ENCODE data around the gene BARD1. TPM values are rescaled to one million over a fixed set of nuclear protein-coding genes. Genes with fewer than 3 reads are reported as not detected.

The BARD1 gene
- total and polyA plus RNA-seq, 2 of the 13 experiments (the other 11 are each of a cell fraction or from before 2014, with no cell fraction given), result 5.3 to 30.4 TPM

DNA sequence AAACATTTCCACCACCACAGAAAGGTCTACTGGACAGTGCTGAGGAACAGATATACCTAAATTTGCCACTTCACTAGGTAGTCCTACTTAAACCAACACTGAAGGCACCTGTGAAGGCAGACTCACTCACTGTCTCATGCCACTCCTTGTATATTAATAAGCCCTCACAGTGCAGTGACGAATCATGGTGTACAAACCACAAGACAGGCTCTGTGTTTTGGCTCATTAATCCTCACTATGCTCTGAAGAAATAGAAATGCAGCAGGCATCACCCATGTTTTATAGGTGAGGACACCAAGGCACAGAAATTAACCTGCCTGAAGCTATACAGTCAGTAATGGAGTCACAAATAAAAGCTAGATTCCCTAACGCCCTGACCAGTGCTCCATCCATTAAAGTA lies 44.3 kb downstream of the BARD1 start:
- DNase-seq (ENCODE audit: low spot score) (no peak), ATAC-seq (no peak), FAIRE-seq (no peak)
- Histone ChIP-seq H3K4me2 (ENCODE audit: low read depth, low read length) (no peak overlapping the region), H3K9ac (ENCODE audit: insufficient read depth, low read depth, low read length) (no peak overlapping the region), H3K36me3 (replicated peaks in 1 of 2; ENCODE audit: control insufficient read depth in 1 of 2, insufficient read depth in 2 of 2, low read length in 2 of 2) (peaks cover 0 to 44% of the 10 kb centered on the region in 2 experiments; a peak in 2 of 5 replicates), H4K20me1 (ENCODE audit: insufficient read depth, low read length) (no peaks in the 10 kb centered on the region), H3K27me3 (ENCODE audit: control insufficient read depth in 1 of 2, insufficient read depth in 2 of 2, low read length in 2 of 2) (no peaks in the 10 kb centered on the region), H3K4me3 (replicated peaks in 1 of 3; ENCODE audit: insufficient read depth in 1 of 3, low read depth in 2 of 3, low read length in 3 of 3) (no peak overlapping the region), H3K9me3 (ENCODE audit: low read length) (no peaks in the 10 kb centered on the region), H2AFZ (ENCODE audit: low read length) (no peak overlapping the region), H3K27ac (ENCODE audit: extremely low read length, insufficient read depth, low read length) (no peak overlapping the region), H3K4me1 (ENCODE audit: insufficient read depth, low read length) (no peaks in the 10 kb centered on the region), H3K79me2 (ENCODE audit: insufficient read depth, low read length) (no peaks in the 10 kb centered on the region)
- intact Hi-C loops (cut with micrococcal nuclease; ENCODE audit: unreplicated experiment) (no loop called here), in situ Hi-C loops (cut with HindIII; ENCODE audit: extremely low pct_ligation_motif_present, low pct_unique_long_range_greater_than_20kb) (no loop called here)
- POLR2A ChIA-PET, result no interaction called here
- CTCF ChIA-PET (ENCODE audit: low intra/inter-chr PET ratio, low total read pairs), result no interaction called here
- WGBS (ENCODE audit: low lambda C conversion rate), result 98% methylated on average over 2 of the region's 2 CpGs
- no TSS peak for BruUV-seq (replicated peaks)
- TF ChIP-seq NAIF1 (CRISPR knock-in tag; IDR thresholded peaks at IDR 0.05; ENCODE audit: borderline replicate concordance) (no peak), ZC3H13 (CRISPR knock-in tag; IDR thresholded peaks at IDR 0.05) (no peak), ZNF557 (CRISPR knock-in tag; IDR thresholded peaks at IDR 0.05) (no peak), REXO4 (CRISPR knock-in tag; IDR thresholded peaks at IDR 0.05; ENCODE audit: borderline replicate concordance) (no peak), SP4 (CRISPR knock-in tag; IDR thresholded peaks at IDR 0.05) (no peak), ZNF274 (CRISPR knock-in tag; IDR thresholded peaks at IDR 0.05) (no peak)
- TF ChIP-seq, protein P1, sequence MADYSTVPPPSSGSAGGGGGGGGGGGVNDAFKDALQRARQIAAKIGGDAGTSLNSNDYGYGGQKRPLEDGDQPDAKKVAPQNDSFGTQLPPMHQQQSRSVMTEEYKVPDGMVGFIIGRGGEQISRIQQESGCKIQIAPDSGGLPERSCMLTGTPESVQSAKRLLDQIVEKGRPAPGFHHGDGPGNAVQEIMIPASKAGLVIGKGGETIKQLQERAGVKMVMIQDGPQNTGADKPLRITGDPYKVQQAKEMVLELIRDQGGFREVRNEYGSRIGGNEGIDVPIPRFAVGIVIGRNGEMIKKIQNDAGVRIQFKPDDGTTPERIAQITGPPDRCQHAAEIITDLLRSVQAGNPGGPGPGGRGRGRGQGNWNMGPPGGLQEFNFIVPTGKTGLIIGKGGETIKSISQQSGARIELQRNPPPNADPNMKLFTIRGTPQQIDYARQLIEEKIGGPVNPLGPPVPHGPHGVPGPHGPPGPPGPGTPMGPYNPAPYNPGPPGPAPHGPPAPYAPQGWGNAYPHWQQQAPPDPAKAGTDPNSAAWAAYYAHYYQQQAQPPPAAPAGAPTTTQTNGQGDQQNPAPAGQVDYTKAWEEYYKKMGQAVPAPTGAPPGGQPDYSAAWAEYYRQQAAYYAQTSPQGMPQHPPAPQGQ (CRISPR knock-in tag; IDR thresholded peaks at IDR 0.05; ENCODE audit: borderline replicate concordance), result no peak
- TF ChIP-seq, protein P2, sequence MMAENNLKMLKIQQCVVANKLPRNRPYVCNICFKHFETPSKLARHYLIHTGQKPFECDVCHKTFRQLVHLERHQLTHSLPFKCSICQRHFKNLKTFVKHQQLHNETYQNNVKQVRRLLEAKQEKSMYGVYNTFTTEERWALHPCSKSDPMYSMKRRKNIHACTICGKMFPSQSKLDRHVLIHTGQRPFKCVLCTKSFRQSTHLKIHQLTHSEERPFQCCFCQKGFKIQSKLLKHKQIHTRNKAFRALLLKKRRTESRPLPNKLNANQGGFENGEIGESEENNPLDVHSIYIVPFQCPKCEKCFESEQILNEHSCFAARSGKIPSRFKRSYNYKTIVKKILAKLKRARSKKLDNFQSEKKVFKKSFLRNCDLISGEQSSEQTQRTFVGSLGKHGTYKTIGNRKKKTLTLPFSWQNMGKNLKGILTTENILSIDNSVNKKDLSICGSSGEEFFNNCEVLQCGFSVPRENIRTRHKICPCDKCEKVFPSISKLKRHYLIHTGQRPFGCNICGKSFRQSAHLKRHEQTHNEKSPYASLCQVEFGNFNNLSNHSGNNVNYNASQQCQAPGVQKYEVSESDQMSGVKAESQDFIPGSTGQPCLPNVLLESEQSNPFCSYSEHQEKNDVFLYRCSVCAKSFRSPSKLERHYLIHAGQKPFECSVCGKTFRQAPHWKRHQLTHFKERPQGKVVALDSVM (CRISPR knock-in tag; IDR thresholded peaks at IDR 0.05), result no peak
- TF ChIP-seq, protein P3, sequence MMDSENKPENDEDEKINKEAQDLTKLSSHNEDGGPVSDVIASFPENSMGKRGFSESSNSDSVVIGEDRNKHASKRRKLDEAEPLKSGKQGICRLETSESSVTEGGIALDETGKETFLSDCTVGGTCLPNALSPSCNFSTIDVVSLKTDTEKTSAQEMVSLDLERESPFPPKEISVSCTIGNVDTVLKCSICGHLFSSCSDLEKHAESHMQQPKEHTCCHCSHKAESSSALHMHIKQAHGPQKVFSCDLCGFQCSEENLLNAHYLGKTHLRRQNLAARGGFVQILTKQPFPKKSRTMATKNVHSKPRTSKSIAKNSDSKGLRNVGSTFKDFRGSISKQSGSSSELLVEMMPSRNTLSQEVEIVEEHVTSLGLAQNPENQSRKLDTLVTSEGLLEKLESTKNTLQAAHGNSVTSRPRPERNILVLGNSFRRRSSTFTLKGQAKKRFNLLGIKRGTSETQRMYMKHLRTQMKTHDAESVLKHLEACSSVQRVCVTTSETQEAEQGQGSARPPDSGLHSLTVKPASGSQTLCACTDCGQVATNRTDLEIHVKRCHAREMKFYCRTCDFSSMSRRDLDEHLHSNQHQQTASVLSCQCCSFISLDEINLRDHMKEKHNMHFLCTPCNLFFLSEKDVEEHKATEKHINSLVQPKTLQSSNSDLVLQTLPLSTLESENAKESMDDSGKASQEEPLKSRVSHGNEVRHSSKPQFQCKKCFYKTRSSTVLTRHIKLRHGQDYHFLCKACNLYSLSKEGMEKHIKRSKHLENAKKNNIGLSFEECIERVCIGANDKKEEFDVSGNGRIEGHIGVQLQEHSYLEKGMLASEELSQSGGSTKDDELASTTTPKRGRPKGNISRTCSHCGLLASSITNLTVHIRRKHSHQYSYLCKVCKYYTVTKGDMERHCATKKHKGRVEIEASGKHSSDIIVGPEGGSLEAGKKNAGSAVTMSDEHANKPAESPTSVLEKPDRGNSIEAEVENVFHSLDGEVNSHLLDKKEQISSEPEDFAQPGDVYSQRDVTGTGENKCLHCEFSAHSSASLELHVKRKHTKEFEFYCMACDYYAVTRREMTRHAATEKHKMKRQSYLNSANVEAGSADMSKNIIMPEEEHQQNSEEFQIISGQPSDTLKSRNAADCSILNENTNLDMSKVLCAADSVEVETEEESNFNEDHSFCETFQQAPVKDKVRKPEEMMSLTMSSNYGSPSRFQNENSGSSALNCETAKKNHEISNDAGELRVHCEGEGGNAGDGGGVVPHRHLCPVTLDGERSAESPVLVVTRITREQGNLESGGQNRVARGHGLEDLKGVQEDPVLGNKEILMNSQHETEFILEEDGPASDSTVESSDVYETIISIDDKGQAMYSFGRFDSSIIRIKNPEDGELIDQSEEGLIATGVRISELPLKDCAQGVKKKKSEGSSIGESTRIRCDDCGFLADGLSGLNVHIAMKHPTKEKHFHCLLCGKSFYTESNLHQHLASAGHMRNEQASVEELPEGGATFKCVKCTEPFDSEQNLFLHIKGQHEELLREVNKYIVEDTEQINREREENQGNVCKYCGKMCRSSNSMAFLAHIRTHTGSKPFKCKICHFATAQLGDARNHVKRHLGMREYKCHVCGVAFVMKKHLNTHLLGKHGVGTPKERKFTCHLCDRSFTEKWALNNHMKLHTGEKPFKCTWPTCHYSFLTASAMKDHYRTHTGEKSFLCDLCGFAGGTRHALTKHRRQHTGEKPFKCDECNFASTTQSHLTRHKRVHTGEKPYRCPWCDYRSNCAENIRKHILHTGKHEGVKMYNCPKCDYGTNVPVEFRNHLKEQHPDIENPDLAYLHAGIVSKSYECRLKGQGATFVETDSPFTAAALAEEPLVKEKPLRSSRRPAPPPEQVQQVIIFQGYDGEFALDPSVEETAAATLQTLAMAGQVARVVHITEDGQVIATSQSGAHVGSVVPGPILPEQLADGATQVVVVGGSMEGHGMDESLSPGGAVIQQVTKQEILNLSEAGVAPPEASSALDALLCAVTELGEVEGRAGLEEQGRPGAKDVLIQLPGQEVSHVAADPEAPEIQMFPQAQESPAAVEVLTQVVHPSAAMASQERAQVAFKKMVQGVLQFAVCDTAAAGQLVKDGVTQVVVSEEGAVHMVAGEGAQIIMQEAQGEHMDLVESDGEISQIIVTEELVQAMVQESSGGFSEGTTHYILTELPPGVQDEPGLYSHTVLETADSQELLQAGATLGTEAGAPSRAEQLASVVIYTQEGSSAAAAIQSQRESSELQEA (CRISPR knock-in tag; IDR thresholded peaks at IDR 0.05; ENCODE audit: not compliant biosample characterization), result no peak
